GM18873 (cell line): ENCODE measurements around the gene ZNF280C.

Experiments used
- ATAC-seq: cut with Tn5 transposase; IDR thresholded peaks from one replicate; pipeline ENCODE4 v1.9.1; 2021; ENCODE audit warnings: mild to moderate bottlenecking, moderate library complexity, moderate number of reproducible peaks; ENCODE audit not compliant: unreplicated experiment, low FRiP score

The ZNF280C gene

DNA sequence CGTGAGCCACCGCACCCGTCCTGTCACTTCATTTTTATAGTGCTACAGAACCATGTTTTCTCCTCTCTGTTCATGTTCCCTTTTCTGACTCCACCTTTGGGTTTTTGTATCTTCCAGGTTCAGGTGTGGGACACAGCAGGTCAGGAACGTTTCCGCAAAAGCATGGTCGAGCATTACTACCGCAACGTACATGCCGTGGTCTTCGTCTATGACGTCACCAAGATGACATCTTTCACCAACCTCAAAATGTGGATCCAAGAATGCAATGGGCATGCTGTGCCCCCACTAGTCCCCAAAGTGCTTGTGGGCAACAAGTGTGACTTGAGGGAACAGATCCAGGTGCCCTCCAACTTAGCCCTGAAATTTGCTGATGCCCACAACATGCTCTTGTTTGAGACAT, 84.5 kb downstream of the ZNF280C start:
- no peak for ATAC-seq

DNA sequence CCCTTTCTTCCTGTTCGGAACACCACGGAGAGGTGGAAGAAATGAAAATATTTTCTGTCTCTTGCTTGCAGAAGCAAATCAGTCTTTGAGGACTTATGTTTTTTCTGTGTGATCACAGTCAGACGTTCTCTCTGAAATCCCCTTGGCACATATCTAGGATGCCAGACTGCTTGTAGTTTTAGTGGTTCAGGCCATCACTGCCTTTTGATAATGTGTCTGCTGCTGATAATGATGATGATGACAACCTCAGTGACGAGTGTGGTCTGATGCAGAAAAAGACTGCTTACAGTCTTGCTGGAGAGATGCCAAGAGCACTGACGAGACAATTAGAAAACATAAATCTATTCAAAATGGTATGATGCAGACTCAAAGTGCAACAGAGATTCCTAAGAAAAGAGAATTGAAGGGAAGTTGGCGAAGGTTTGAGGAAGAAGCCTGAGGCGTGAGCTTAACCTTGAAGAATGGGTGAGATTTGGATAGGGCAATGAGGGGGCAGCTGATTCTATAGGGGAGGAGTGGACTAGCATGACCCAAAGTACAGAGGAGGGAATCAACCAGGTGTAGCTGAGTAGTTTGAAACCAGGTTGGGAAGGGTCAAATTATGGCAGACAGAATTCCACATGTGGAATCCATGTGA, 89.0 kb downstream of the ZNF280C start:
- ATAC-seq, result no peak

DNA sequence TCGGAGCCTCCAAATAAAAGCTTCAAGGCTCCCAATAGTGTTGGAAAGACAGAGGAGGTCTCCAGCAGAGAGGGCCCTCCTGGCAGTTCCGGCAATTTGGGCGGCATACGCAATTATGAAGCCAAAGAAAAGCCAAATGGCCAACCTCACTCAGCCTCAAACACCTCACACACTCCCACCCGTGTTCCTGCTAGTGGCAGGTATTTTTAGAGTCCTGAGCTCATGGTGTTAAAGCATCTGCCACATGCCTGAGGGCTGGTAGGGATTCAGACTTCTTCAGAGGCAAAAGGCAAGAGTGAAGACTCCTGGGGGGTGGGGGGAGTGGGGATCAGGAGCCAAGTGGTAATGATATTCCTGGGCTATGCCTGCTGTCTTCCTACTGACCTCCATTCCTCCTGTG, 89.5 kb downstream of the ZNF280C start:
- ATAC-seq, result no peak

DNA sequence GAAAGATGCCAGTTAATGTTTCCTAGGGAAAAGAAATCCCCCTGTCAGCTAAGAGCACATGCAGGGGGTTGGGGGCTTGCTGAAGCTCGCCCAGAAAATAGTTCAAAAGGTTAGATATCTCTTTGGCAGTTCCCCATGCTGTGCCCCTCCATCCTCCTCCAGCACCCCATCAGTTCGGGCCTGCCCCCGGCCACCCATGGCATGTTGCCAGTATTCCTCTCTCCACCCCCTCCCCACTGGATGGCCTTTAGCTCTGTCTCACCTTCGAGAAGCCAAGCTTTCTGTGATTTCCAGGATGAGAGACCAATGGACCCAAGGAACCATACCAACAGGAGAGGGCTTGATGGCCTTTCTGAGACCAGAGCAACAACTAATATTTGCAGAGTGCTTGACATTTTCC, 91.8 kb downstream of the ZNF280C start:
- no peak for ATAC-seq

DNA sequence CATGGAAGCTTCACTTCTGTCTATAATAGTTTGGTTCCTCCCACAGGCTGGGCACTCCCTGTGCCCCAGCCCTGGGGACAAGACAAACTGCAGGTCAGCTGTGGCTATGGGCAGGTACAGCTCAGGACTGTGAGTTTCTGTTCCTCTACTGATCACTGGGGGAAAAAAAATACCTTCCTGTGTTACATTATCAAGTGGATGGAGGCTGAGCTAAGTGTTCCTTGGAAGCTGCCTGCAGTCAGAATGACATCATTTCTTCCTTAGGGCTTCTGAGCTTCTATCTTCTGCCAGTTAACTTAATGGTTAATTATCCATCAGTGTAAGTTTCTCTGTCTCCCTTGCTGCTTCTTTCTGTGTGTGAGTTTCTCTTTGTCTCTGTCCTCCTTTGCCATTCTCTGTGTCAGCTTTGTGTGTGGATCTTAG, 92.3 kb downstream of the ZNF280C start:
- peak; percentile 83 for ATAC-seq

DNA sequence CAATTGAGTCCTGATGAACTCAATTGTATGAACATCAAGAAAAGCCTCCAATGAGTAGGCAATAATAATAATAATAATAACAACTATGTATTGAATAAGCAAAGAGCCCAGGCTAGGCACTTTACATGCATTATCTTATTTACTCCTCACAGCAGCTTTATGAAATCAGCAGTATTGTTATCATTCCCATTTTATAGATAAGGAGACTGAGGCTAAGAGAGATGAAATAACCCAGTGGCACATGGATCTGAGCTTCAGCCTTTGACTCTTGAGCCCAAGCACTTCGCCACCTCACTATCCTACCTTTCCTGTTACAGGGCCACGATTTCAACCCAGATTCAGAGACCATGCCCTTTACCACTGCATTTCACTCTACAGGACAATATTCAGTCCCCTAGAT, 93.8 kb downstream of the ZNF280C start:
- no peak for ATAC-seq

DNA sequence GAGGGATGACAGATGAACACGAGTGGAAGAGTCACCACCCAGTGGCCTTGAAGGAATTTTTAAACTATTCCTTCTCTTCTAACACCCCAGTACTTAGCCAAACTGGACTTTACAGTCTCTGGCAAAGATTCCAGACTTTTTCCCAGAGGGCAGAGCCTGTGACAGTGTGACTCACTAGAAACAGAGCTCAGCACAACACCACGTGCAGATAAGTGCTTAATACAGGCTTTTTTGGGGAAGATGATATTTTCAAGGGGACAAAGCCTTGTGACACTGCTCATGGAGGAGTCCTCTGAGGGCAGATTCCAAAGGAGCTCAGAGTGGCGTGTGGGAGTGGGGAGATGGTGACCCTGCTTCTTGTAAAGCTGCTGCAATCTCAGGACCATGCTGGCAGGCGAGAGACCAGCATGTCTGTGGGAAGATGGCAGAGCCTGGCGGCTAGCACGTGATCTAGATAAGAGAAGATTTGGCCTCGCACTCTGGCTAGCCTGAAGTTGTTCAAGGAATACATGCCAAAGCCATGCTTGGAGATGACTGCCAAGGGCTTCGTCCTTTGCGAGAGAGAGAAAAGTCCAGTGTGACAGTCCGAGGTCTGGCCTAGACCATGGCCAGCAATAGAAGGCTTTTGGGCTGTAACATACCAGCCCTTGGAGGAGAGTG, 94.5 kb downstream of the ZNF280C start:
- ATAC-seq, result no peak

DNA sequence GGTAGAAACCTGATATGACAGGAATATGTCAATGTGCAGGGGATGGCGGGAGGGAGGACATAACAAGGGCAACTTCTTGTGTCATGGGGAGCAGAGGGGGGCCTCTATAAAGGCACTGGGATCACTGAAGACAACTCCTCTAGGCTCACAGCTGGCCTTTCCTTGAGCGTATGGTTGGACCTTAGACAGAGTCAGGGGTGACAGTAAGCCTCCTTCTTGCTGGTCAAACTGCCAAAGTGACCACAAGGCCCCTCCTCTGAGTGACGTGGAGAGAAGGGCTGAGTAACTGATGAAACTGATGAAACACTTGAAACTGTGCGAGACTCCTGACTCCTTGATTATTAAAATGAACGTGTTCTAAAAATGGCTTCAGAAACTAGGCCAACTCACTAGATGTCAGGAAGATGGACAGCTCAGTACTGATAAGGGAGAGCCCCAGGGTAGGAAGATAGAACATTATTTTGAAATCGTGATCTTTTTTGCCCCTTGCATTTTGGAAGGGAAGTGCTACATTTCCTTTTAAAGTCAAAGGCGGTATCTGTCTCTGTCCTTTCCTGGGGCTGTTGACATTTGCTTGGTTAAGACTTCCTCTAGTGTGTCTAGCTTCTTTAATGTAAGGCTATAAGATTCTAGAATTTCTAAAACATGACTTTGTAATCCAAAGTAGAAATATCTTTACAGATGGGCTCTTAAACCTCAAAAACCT, 95.4 kb downstream of the ZNF280C start:
- no peak for ATAC-seq

DNA sequence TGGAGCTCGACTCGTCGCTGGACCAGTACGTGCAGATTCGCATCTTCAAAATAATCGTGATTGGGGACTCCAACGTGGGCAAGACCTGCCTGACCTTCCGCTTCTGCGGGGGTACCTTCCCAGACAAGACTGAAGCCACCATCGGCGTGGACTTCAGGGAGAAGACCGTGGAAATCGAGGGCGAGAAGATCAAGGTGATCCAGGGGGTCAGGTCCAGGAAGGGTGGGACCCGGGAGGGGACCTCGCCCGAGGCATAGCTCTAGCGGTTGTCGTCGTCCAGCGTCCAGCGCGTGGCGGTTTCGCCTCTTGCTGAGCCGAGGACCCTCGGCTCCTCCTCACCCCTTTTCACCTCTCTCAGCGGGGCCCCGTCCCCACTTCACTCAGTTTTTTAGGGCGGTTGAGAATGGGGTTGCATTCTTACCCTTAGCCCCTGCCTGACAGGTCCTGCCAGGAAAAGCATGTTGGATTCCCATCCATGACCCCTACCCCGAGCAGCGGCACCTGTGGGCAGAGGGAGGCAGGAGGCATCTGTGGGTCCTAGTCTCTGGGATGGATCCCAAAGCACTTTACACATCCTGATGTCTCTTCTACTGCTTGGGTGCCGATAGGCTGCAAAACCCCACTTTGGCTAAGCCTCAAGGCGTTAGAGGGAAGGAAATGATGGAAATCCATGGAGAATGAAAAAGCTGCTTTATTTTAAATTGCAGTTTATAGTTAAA, 96.4 kb downstream of the ZNF280C start:
- no peak for ATAC-seq

DNA sequence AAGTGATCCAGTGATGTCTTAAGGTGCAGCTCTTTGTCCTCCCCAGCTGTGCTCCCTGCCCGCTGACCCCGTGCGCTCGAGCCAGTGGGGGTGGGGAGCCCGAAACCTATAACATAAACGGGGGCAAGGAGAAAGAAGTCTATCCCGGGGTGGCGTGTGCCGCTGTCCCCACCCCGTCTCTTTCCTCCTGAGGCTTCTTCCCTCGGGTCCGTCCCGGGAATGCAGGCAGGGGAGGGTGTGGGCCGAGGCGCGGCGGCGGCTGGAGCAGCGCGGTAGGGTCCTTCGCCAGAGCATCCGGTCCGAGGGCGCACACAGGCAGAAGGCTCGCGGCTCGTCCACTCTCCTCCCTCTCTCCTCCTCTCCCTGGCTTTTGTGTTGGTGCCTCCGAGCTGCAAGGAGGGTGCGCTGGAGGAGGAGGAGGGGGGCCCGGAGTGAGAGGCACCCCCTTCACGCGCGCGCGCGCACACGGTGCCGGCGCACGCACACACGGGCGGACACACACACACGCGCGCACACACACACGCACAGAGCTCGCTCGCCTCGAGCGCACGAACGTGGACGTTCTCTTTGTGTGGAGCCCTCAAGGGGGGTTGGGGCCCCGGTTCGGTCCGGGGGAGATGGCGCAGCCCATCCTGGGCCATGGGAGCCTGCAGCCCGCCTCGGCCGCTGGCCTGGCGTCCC, 97.1 kb downstream of the ZNF280C start, which contains the start of gene RAB33A:
Gene RAB33A, plus strand, starts transcription at position 517 of the 681 bp plus-strand sequence. Its CDS starts 101 bp downstream, at position 618.
- ATAC-seq, result no peak

DNA sequence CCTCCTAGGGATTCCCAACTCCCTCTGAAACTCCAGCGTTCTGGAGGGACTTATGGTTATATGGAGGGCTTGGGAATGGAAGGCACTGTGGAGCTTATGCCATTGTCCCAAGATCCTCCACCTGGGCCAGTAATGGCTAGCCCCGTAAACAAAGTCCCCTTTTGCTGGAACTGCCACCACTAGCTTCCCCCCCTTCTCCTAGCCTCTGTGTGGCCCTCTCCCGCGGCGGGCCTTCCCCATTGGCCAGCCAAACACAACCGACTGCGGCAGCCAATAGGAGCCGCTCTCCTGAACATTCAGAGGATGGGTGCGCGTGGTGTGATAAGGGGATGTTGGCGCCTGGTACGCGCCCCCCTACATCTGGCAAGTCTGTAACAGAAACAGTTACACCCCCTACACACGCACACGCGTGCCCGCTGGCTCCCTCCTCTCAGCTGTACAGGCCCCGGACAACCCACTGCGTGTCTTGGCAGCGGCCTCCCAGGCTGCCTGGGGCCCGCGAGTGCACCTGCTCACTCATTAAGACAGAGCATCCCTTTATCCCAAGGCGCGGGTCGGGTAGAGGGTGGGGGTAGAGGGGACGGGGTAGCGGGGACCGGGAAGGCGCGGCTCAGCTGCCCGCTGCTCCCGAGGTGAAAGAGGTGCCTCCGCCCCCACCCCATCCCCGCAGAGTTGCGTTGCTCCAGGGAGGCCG, 97.8 kb downstream of the ZNF280C start:
- peak; percentile 44 for ATAC-seq

DNA sequence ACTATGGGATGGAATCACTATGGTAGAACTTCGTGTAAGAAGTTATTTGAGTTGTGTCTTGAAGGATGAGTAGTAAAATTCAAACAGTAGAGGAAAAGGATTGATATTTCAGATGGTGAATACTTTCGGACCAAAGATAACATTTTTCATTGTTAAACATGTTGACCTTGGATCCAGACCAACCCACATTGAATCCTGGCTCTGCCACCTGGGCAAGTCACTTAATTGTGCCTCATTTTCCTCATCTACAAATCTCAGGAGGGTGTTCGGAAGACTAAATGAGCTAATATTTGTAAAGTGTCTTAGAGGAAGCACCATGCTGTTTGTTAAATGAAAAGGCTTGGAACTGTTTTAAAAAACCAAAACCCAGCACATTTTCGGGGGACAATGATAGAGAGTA, 101.7 kb downstream of the ZNF280C start:
- no peak for ATAC-seq

DNA sequence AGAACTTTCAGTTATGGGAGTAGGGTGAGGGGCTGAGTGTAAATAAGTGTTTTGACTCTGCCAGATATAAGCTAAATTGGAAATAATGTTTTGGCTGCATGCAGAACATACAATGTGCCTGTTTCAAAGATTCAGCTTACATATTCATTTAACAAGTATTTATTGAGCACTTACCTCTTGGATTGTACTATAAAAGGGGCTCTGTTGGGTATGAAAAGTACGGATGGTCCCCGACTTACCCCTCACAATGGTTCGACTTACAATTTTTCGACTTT, 102.3 kb downstream of the ZNF280C start:
- no peak for ATAC-seq

DNA sequence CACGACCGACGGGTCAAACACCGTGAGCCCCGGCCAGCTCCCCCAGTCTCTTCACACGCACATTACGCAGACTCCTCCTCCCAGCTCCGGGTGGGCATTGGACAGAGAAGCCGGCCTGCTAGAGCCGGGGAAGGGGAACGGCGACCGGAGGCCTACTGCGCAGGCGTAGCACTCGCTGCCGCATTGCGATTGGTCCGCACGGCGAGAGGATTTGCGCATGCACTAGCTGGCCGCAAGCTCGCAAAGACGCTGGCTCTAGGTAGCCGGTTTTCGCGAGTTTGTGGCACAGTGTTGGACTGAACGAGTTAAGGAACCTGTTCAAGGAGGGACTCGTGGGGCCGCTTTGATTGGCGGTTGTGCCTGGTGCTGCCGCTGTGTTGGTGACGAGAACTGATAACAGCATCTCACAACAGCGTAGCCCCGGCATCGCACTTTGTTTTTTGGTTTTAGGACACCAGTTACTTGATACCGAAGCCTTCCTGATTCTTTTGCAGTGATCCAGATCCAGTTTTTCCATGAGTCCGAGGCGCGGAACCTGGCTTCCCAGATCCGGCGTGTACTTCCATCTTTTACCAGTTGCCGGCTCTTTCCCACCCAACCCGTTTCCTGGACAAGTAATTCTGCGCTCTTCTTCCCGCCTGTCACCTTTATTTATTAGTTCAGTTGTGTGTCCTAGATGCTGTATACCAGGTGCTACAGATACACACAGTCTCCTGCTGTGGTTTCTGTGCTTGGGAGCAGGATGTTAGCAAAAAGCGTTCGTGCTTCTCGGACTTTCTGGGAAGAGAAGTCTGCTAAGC, 102.8 kb downstream of the ZNF280C start, which contains the start of gene AIFM1:
Gene AIFM1, minus strand, starts transcription at position 139 of the 800 bp plus-strand sequence. CDS start 185 bp downstream, outside the sequence.
- ATAC-seq, result peak; percentile 91

DNA sequence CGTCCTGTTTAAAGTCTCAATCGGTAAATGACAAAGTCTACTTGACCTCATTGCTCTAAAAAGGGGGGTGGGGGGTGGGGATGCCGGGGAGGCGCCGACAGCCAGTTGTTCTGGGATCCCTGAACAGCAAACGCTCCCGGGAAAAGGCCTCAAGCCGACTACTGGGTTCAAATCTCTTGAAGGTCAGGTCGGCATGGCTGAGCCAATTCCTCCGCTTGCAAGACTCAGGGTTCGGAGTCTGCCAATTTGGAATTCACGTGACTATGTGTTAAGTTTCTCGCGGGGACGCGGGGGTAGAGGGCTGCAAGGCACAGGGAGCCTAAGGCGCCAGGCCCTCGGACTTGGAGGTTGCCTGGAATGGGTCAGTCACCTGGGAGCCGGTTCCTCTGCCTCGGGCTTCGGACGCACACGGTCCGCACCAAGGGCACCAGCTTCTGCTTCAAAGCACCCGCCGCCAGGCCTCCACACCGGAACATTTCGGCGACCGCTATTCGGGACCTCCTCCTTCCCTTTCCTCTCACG, 103.5 kb downstream of the ZNF280C start:
- ATAC-seq, result no peak

DNA sequence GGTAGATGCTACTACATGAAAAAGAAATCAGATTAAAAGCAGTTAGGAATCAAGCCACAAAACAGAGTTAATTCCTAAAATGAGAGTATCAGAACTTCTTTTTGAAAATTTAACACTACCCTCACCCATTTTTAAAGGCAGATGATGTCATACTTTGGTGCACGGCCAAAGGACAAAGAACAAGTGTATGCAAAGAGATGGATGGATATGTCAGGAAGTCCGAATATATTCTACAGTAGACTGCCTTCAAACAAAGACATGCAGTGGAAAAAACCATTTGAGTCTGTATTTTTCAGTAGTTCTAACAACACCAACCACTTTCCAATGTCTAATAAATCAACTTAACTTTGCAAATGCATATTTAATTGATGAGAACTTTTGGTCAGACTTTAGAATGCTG, 105.3 kb downstream of the ZNF280C start:
- no peak for ATAC-seq

DNA sequence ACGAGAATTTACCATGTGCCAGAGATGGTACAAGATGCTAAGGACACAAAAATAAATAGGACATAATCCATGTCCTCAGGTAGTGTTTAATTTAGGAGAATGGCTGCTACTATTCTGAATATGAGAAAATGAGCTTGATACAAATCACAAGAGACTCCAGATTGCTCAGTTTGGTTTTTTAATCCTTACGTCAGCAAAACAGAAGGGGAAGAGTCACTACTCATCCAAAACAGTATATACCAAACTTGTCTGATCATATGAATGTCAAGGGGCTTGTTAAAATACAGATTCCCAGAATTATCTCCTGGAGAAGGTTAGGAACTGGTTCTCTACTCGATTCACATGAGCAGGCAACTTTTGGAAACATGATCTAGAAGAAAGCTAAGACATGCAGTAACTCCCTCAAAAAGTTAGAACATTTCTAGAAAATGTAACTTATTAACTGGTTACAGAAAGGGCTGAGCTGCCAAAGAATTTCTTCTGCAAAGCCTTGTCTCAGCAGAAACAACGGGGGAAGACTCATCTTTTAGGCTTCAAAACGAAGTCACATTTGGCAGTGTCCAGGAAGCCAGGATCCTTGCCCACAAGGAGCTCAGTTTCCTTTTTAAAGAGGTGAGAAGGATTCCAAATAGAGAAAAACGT, 106.5 kb downstream of the ZNF280C start:
- ATAC-seq, result no peak

DNA sequence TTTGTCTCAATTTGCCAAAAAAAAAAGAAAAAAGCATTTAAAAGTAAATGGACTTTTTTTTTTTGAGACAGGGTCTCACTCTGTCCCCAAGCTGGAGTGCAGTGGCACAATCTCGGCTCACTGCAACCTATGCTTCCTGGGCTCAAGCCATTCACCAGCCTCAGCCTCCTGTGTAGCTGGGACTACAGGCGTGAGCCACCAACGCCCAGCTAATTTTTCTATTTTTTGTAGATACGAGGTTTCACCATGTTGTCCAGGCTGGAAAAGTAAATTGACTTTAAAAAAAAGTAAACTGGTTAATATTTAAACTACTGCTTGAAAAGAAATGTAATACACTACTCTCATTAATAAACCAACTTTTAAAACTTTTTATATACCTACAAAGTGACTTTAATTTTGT, 108.9 kb downstream of the ZNF280C start:
- ATAC-seq, result no peak
